HG02970 (cell line): ENCODE data around the gene TRMT2A.
A peak's percentile ranks its signal among the peaks of the same experiment; 100 is the strongest.

Experiments used
- ATAC-seq: cut with Tn5 transposase; IDR thresholded peaks from one replicate; pipeline ENCODE4 v1.9.1; 2021; ENCODE audit warnings: mild to moderate bottlenecking, moderate library complexity, moderate number of reproducible peaks; ENCODE audit not compliant: unreplicated experiment, low FRiP score

TRMT2A gene

DNA sequence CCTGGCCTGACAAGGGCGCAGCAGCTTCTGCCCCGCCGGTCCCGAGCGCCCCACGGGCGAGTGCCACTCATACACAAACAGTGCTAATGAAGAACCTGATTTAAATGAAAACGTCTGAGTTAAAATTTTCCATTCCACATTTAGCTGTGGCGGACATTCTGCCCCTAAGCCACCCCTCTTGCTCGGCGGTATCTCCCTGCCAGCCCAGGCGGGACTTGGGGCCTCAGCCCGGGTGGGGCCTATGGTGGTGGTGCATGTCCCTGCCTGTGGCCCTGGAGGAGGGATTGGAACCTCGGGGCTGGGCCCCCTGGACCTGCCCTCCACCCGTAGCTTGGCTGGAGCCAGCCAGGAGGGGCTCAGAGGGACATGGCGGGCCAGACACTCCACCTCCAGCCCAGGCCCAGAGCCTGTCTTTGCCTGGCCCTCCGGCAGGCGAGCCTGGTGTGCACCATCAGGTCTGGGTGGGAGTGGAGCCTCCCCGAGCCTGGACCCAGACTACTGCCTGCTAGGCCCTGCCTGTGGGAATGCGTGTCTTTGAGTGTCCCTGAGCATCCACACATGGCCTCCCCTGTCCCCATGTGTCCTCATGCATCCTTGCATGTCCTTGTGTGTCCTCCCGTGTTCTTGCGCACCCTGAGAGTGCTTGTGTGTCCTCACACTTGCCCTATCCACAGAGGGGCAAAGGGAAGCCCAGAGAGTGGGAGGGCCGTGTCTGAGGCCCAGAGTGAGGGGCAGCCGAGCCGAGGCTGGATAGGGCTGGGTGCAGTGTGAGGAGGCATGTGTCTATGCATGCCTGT lies 19.0 kb upstream of the TRMT2A start:
- ATAC-seq = no peak

DNA sequence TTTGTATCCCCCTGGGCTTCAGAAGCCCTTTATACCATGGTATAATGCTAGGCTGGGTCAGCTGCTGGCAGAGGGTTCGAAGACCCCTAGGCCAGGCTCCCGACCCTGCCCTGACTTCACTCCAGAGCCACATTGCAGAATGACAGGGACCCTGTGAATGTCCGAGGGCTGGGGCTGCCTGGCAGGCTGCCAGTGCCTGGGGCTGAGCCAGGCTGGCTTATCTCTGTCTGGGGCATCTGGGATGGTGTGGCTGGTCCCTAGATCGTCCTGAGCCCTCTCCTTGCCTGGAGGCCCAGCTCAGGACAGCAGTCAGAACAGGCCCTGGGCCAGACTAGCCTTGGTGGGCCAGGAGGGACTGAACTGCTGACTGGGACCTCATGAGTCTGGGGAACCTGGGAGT lies 18.2 kb upstream of the TRMT2A start:
- no peak for ATAC-seq

DNA sequence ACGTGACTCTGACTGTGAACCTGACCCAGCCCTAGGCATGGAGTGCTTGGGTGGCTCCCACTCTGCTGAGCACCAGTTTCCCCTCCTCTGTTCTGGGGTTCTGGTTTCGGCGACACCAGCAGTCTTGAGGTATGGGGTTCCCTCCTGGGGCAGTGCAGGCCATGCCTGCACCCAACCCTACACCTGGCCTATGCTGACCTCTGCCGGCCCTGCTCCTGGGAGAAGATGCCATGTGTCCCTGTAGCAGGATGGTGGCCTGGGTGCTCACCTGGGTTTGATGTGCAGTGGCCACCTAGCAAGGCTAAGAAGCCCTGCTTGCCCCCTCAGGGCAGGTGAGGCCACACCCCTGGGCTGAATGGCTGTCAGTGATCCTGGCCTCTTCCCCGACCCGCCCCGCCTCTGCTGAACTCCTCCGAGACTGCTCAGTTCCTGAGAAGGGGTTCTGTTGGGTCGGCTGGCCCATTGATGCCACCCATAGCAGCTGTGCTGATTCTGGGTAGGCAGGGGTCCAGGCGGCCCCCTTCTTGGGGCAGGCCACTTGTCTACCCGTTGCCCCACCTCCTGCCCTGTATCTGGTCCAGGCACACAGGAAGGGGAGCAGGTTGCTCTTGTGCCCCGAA lies 17.0 kb upstream of the TRMT2A start:
- no peak for ATAC-seq

DNA sequence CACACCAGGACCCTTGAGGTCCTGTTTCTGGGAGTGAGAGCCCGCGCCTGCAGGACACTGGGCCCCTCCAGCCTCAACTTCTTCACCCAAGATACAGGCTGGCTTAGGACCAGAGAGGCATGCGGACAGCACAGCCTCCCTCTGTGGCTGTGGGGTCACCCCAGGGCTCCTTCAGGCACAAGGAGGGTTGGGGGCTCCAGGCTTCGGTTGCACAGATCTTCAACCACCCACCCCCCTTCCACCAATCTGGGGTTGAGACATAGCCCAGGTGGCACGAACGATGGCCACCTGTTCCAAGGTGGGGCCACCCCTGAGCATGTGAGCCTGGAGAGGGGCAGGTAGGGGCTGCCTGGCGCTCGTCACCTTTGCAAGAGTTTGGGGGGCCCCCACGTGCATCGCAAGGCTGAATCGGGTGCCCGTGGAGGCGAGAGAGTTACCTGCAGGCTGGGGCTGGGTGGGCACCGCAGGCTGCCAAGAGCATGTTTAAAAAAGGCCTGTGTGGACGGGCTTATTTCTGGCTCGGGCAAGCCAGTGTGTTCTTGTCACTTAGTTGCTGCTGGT lies 15.7 kb upstream of the TRMT2A start:
- no peak for ATAC-seq

DNA sequence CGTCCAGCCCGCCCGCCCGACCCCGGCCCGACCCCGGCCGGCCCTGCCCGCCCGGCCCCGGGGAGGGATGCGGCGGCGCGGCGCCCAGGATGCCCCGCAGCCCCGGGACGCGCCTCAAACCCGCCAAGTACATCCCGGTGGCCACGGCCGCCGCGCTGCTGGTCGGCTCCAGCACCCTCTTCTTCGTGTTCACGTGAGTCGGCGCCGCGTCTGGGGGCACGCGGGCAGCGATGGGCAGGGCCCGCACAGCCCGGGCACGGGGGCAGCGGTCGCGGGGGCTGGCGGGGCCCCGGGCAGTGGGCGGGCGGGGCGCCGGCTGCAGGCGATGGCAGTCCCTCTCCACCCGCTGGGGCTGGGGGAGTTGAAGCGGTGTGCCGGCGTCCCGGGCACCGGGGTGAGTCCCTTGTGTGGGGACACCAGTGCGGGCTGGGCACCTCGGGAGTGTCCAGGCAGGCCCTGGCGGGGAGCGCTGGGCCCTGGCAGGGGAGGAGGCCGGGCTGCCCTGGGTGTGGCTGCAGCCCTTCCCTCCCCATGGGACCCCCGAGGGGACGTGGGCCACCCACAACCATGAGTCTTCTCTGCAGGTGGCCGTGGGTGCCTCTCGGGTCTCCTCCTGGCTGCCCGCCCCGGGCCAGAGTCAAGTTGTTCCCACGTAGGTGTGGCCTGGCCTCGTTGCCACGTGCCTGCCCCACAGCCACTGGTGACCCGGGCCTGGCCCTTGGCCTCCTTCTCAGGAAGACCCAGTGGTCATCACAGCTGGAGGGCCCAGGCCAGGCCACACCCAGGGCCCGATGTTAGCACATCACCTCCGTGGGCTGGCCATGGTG lies 15.0 kb upstream of the TRMT2A start:
- no peak for ATAC-seq

DNA sequence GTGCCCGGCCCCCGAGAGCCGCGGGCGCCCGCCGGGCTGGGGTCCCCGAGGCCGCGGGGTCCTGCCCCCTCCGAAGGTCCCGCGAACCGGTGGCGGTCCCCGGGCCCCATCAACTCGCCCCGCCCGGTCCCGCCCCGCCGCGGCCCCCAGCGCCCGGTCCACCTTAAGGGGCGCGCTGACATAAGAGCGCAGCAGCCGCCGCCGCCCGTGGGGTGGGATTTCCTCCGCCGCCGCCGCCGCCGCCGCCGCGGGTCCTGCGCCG lies 14.5 kb upstream of the TRMT2A start, which contains the start of gene ZDHHC8:
Gene ZDHHC8, plus strand, starts transcription at position 208 of the 262 bp plus-strand sequence. CDS start 144 bp downstream, outside the sequence.
- peak; percentile 28 for ATAC-seq

DNA sequence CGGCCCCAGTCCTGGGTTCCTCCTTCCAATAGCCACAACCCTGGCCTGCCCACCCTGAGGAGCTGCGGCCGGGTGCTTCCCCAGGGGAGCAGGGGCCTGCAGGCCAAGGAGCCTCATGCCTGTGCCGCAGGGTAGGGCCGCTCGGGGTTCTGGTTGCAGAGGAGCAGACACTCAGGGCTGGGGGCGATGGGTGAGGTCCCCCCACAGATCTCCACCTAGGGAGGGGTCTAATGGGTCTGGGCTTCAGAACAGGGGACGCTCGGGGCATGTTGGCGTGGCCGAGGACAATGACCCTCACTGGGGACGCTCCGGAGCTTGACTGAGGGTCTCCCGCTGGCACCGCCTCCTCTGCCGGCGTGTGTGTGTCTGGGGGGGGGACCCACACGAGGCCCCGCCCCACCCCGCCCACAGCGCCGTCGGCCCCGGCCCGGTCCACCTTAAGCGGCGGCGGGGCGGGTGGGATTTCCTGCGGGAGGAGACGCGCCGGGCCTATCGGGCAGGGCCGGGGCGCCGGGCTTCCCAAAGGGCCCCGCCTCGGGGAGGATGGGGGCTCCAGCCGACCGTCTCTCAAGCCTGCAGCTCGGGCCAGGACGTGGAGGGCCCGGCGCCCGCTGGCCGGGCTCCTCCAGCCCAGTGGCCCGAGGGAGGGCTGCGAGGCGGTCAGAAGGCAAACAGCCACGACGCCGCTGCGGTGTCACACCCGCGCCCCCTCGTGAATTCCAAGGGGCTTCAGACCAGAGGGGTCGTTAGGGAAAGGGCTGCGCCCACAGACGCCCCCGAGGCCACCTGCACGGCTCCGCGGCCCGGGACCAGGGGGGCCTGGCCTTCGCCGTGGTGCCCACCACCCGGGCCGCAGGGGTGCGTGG lies 13.9 kb upstream of the TRMT2A start:
- peak; percentile 38 for ATAC-seq

DNA sequence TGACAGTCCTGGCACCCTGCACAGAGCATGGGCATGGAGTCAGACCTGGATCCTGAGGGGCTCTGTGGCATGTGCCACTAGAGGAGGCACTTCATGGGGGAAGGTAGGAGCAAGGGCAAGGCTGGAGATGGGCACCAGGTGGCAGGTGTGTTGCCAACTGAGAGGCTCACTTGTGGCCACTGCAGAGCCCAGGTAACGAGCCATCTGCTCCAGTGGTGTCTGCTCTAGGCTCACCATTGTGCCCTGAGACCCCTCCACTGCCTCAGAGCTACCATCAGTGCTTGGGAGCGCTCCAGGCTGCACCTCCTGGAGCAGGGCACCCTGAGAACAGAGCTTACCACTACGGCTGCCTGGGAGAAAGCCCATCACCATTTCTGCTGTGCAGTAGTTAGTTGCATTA lies 13.3 kb upstream of the TRMT2A start:
- ATAC-seq = no peak

DNA sequence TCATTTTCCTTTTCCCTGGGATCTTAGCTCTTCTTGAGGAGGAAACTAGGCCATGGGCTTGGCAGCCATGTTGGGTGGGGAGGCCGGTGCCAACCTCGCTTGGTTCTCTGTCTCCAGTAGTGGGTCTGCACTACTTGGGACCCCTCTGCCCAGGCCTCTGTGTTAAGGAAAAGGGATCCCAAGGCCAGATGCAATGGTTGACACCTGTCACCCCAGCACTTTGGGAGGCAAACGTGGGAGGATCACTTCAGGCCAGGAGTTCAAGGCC lies 12.7 kb upstream of the TRMT2A start:
- ATAC-seq = no peak

DNA sequence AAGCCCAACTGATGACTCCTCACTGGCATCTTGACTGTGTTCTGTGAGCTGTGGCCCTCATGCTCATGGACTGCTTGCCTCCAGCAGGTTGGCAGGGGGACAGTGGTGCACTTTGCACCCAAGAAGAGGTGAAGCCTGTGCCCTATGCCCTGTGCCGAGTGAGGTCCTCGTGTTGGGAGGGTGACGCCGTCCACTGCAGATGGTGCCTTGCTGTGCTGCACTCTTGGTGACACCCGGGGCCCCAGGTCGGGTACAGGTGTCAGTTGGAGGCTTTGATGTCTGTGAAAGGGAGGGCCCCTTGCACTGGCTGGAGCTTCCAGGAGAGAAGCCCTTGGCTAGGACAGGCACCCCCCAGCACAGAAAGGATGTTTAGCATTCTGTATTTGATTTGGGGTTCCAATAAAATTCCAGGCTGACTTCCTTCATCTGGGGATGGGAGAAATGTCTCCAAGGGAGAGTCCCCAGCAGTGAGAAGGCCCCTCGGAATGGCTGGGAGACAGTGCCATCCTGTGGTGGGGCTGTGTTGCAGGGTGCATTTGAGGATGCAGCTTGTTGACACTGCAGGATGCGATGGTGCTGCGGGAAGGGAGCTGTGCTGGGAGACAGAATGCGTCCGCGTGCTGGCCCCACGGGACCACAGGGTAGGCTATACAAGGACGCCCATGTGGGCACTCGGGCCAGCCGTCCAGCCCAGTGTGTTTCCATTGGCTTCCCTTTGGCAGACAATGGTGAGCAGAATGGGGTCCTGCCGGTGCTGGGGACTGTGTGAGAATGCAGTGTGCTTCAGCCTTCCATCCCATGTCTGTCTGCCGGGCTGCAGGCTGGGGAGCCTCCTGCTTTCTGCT lies 12.1 kb upstream of the TRMT2A start:
- ATAC-seq = no peak

DNA sequence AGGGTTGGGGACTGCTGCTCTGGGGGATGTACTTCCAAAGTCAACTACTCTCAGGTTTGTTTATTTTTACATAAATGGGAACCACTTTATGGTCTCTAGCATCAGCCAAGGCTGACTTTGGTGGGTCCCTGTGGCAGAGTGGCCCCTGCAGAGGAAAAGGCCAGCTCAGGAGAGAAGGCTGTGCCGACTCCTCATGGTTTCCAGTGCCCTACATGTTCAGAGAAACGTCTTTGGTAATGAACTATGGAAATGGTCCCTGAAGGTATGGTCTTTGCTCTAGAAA lies 11.5 kb upstream of the TRMT2A start:
- ATAC-seq = no peak

DNA sequence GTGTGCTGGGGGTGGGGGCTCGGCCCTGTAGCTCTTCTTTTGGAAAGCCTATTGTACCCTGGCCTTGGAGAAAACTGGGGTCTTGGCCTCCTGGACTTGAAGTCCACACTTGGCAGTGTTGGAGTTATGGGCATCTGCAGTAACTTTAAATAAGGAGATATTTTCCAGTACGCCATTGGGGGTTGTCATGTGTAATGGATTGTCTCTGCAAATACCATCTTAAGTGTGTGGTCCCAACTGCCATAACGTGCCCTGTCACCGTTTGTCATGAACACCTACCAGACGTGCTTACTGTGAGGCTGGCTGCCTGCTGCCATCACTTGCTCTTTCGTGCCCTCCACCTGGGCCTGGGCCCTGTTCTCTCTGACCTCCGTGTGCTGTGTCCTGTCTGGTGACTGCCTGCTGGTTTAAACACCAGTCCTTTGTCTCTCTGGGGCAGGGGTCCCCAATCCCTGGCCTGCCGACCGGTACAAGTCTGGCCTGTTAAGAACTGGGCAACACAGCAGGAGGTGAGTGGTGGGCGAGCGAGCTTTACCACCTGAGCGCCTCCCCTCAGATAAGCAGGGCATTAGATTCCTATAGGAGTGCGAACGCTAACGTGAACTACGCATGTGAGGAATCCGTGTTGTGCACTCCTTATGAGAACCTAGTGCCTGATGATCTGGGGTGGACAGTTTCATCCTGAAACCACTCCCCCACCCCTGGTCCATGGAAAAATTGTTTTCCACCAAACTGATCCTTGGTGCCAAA lies 11.0 kb upstream of the TRMT2A start:
- ATAC-seq = no peak

DNA sequence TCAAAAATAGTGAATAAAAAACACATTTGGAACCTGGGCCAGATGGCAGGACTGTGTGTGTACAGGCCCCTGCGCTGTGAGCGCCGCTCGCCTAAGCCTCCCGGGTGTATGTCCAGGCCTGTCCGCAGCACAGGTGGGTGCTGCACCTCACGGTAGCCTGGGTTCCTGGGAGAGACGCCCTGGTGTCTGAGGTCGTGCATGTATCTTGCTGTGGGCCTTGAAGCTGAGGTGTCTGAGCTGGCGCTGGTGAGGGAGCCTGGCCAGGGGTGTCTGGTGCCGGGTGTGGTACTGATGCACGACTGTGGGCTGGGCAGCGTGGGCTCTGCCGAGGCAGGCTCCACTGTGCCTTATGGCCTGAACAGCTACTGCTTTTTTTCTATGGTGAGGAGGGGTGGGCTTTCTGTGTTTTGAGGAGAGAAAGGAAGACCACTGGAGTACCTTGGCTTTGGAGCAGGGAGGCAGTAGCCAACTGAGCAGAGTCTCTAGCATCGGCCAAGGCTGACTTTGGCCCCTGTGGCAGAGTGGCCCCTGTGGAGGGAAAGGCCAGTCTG lies 10.4 kb upstream of the TRMT2A start:
- ATAC-seq = no peak

DNA sequence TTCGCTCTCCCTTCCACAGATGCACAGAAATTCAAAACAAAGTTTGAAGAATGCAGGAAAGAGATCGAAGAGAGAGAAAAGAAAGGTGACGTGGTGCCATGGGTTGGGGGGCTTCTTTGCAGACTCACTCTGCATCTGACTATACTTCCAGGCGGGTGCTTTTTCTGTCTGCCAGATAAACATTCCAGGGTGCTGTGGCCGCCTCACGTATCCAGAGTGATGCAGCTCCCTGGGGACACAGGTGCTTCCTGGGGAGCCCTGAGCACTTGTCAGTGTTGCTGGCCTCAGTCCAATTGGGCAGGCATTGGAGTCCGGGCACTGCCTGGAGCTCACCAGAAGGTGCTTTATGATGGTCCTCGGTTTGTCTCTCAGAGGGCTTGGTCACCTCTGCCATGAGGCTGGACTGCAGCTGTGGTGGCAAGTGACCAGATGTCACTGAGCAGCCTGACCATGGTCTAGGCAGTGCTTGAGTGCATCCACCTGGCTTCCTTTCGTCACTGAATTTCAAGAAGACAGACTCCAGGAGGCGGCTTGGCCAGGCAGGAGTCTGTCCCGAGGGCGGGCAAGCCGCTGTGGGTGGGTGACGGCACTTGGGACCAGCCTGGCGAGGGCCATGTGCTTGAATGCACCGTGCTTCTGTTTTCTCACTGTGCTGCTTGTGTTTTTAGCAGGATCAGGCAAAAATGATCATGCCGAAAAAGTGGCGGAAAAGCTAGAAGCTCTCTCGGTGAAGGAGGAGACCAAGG lies 9.4 kb upstream of the TRMT2A start:
- no peak for ATAC-seq

DNA sequence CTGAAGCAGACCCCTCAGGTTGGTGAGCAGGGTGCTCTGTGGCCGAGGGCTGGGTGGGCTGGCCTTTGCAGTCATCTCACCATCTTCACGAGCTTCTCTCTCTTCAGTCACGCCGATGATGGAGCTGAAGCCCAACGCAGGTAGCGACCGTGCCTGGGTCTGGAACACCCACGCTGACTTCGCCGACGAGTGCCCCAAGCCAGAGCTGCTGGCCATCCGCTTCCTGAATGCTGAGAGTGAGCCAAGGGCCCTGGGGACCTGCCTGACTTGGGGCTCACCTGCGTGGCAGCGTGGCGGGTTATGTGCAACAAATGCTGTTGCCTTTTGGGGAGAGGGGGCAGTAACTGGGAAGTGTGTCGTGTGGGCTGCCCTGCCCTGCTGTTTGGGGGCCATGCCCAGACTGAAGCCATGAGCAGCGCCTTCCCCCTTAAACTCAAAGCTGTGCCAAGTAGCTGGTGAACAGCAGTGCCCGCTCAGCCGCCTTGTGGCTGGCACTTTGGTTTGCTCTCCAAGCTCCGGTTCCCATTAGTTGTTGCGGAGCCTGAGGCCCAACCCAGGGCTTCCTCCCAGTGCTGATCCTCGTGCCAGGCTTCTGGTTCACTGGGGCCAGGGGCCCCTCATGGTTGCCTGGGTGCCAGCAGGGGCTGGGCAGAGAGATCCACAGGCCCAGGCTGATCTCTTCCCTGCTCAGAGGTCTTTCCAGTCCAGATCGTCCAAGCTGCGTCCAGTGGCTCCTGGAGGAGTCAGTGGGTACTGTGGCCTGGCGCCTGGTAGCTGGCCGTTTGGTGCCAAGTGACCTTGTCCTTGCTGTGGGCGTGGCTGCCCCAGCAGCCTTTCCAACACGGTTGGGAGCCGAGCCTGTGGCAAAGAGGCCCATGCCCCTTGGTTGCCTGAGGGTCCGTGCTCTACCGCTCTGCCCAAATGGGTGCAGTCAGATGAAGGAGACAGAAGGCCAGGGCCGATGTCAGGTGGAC lies 8.5 kb upstream of the TRMT2A start:
- ATAC-seq = no peak

DNA sequence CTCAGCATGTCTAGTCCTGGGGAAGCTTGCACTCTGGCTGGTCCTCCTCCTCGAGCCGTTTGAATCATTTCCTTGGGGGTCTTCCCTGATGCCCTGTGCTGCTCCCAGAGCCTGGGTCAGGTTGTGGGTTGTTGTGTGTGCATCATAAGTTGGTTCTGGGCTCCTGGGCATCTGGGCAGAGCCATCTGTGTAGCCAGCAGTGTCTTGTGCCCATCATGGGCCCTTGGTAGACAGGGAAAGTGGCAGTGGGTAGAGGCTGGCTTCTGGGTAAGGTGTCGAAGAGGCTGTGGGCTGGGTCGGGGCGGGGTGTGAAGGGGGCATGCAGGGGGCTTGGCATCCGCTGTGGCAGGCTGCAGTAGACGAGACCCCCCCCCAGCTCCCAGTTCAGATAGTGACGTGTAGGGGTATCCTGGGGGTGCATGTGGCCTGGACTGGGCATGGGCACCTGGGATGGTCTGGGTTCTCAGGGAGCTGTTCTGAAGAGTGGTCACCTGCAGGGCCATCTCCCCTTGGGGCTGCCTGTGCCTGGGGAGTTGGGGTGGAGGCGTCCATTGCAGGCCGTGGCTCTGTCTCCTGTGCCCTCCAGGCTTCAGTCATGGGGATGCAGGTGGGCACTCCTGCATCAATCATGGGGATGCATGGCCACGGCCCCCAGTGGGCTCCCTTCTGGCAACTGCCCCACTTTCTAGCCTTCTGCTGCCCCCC lies 7.2 kb upstream of the TRMT2A start:
- no peak for ATAC-seq
